GM18868 (cell line): ENCODE results near the gene CHRDL1.
"Not testable (repeated sequence)": the region's sequence is repeated elsewhere in the genome, so short reads cannot be mapped to it uniquely, and the experiment has no call there.

ENCODE experiments used
- ATAC-seq: cut with Tn5 transposase; IDR thresholded peaks from one replicate; pipeline ENCODE4 v1.9.1; 2021; ENCODE audit warnings: mild to moderate bottlenecking, moderate library complexity; ENCODE audit not compliant: unreplicated experiment

CHRDL1 gene

GRCh38 chrX:110665223-110666002 lies 130.2 kb downstream of the CHRDL1 start:
- ATAC-seq, result no peak

- no peak for ATAC-seq
Measured at GRCh38 chrX:110657073-110657472, 138.5 kb downstream of the CHRDL1 start.

- ATAC-seq, result not testable (repeated sequence)
Measured at GRCh38 chrX:110654280-110654679, 141.3 kb downstream of the CHRDL1 start.

GRCh38 chrX:110646386-110646785 lies 149.2 kb downstream of the CHRDL1 start:
- no peak for ATAC-seq
